Lung (tissue), 12 donors: ENCODE measurements around the gene PHEX. TPM values are rescaled to one million over a fixed set of nuclear protein-coding genes. Genes with fewer than 3 reads are reported as not detected.

ENCODE experiments used
- ATAC-seq: fragments of 200-7000 bp; cut with Tn5 transposase; one replicate; pipeline ENCODE4 v1.9.1; 2020; ENCODE audit warnings: moderate number of reproducible peaks; ENCODE audit not compliant: insufficient read depth, low FRiP score
- DNase-seq, 3 donors: peaks; one replicate each; pipeline ENCODE4 v3.0.0-alpha.2; 2013 to 2017
- H3K27ac ChIP-seq, 2 donors: one replicate each; pipeline ENCODE4 v1.5.1; 2013; ENCODE audit warnings: mild to moderate bottlenecking in 2 of 2, moderate library complexity in 2 of 2, control low read depth in 1 of 2, inconsistent platforms in 1 of 2, low read depth in 1 of 2, low read length in 1 of 2
- H3K27me3 ChIP-seq, 3 donors: one replicate each; pipeline ENCODE4 v1.5.1; 2013; ENCODE audit warnings: low read length in 2 of 3; ENCODE audit not compliant: control insufficient read depth in 3 of 3, insufficient read depth in 3 of 3
- H3K36me3 ChIP-seq, 4 donors: one replicate each; pipeline ENCODE4 v1.5.1; 2013; ENCODE audit warnings: low read length in 4 of 4, mild to moderate bottlenecking in 1 of 4, moderate library complexity in 1 of 4; ENCODE audit not compliant: control insufficient read depth in 4 of 4, insufficient read depth in 4 of 4
- H3K4me1 ChIP-seq, 5 donors: one replicate each; pipeline ENCODE4 v1.5.1; 2013; ENCODE audit warnings: low read length in 5 of 5, mild to moderate bottlenecking in 2 of 5, moderate library complexity in 1 of 5; ENCODE audit not compliant: control insufficient read depth in 5 of 5, insufficient read depth in 5 of 5
- H3K4me3 ChIP-seq: one replicate; pipeline ENCODE4 v1.5.1; 2013; ENCODE audit warnings: mild to moderate bottlenecking, control low read depth, moderate library complexity
- H3K9ac ChIP-seq, 2 donors: one replicate each; pipeline ENCODE4 v1.5.1; 2013; ENCODE audit warnings: low read length in 2 of 2, control low read depth in 1 of 2; ENCODE audit not compliant: insufficient read depth in 1 of 2
- H3K9me3 ChIP-seq, 4 donors: one replicate each; pipeline ENCODE4 v1.5.1; 2013; ENCODE audit warnings: low read length in 3 of 4, mild to moderate bottlenecking in 1 of 4, moderate library complexity in 1 of 4; ENCODE audit not compliant: control insufficient read depth in 4 of 4, insufficient read depth in 3 of 4
- CTCF ChIP-seq: IDR thresholded peaks from 2 replicates; pipeline ENCODE4 v1.5.1; 2012; ENCODE audit warnings: mild to moderate bottlenecking; ENCODE audit errors: control extremely low read depth, extremely low read depth
- WGBS, 2 donors: extraction: QIAGEN DNeasy Blood & Tissue Kit; methylation state at CpG; one replicate each; pipeline ENCODE4 v1.1.7; 2013; 5-methylcytosine and 5-hydroxymethylcytosine counted together
- polyA plus RNA-seq, 2 donors: library from polyadenylated mRNA; stranded (reverse); fragments of 200-250 nt; gene quantifications; one replicate each; pipeline ENCODE4 v1.2.1, GENCODE V29; 2013
- total RNA-seq, 2 donors: library from RNA; depleted of rRNA in 1 of 2; stranded (reverse); fragments of >200 nt in 1 of 2; gene quantifications; one replicate each; pipeline ENCODE4 v1.2.1, GENCODE V29; 2014 to 2021
- donor health status: control.
- donor health status: control.
- donor health status: Bipolar disorder and iron deficiency.
- donor health status: healthy.
- donor health status: DM: yes; HTN: yes; CAD: no.

The PHEX gene
- total and polyA plus RNA-seq, 4 donors: 0.59 to 15.4 (median 3.8) TPM

GRCh38 chrX:22059775-22060174 is 27.6 kb downstream of the PHEX start:
- DNase-seq (peak in 1 of 3 donors; percentile 27), ATAC-seq (no peak)
- TF ChIP-seq CTCF: no peak
- 70 to 88% methylated on average over 1 of the region's 1 CpG for WGBS, 2 donors
- no peak overlapping the region for H3K9ac ChIP-seq
- no peaks in the 10 kb centered on the region for H3K9me3 ChIP-seq
- no peak overlapping the region for H3K27ac ChIP-seq
- no peaks in the 10 kb centered on the region for H3K36me3 ChIP-seq
- no peaks in the 10 kb centered on the region for H3K4me1 ChIP-seq
- peaks cover 0 to 4% (median 0%) of the 10 kb centered on the region in 3 donors for H3K27me3 ChIP-seq
- no peak overlapping the region for H3K4me3 ChIP-seq

- WGBS, 2 donors: 57 to 66% methylated on average over 6 of the region's 6 CpGs
- ATAC-seq: no peak
- H3K27ac ChIP-seq: no peak overlapping the region
Measured at GRCh38 chrX:22060415-22061280, 28.5 kb downstream of the PHEX start.

GRCh38 chrX:22063284-22063683 is 31.2 kb downstream of the PHEX start:
- Histone ChIP-seq H3K4me3 (no peak overlapping the region), H3K27me3 (peaks cover 0 to 4% (median 0%) of the 10 kb centered on the region in 3 donors), H3K27ac (no peak overlapping the region), H3K36me3 (no peaks in the 10 kb centered on the region), H3K9ac (no peak overlapping the region), H3K4me1 (no peaks in the 10 kb centered on the region), H3K9me3 (peaks cover 0 to 3% (median 0%) of the 10 kb centered on the region in 4 donors)
- WGBS, 2 donors: 50 to 76% methylated on average over 7 of the region's 7 CpGs
- DNase-seq: no peak
- TF ChIP-seq CTCF: no peak
- no peak for ATAC-seq

More at GRCh38 chrX:22060415-22061280, 28.5 kb downstream of the PHEX start:
- Histone ChIP-seq H3K27me3 (peaks cover 0 to 4% (median 0%) of the 10 kb centered on the region in 3 donors), H3K4me3 (no peak overlapping the region), H3K36me3 (no peaks in the 10 kb centered on the region), H3K9ac (no peak overlapping the region), H3K9me3 (no peaks in the 10 kb centered on the region), H3K4me1 (no peaks in the 10 kb centered on the region)
- DNase-seq: peak in 1 of 3 donors; percentile 33
- no peak for TF ChIP-seq CTCF
